T-helper 2 cell treated with Interferon-gamma antibody and Interleukin-4, amounts not matched to agents 100 ng/mL and 5 ng/mL, for 36 hours (primary cell): ENCODE results near the gene OCRL. TPM values are rescaled to one million over a fixed set of nuclear protein-coding genes. Genes with fewer than 3 reads are reported as not detected.

Source experiments
- intact Hi-C: fragments of 100-400 bp; cut with micrococcal nuclease; formaldehyde crosslinking; loops from one replicate; pipeline ENCODE4 v1.15.1; 2023
- total RNA-seq: library from RNA; stranded (reverse); gene quantifications from 2 replicates; pipeline ENCODE4 v1.2.3, GENCODE V29; 2022

The OCRL gene
- 3.2 and 3.4 TPM in 2 replicates for total RNA-seq

DNA sequence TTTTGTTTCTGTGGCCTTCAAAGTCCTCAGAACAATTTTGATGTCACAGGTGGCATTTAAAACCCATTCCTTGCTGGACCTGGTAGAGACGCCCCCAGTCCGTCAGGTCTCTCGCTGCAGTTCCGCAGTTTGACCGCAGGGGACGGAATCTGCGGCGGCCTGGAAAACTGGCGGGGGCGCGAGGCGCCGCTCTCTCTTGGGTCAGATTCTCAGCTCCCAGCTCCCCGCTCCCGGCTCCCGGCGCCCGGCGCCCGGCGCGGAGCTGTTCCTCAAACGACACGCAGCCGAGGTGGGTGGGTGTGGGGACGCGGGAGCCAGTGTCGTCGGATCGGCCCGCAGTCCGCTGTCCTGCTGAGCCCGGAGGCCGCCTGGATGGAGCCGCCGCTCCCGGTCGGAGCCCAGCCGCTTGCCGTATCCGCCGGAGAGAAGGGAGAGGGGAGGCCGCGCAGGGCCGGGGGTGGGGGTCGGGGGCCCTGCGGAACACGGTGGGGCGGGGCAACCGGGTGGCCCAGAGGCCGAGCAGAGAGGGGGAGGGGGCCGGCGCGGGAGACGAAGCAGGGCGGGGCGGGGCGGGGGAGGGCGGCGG, at the start of gene OCRL:
OCRL (plus strand) TSS at position 192 of the 586 bp plus-strand sequence; CDS start at position 373, 181 bp downstream.
- intact Hi-C loops: no loop called here

DNA sequence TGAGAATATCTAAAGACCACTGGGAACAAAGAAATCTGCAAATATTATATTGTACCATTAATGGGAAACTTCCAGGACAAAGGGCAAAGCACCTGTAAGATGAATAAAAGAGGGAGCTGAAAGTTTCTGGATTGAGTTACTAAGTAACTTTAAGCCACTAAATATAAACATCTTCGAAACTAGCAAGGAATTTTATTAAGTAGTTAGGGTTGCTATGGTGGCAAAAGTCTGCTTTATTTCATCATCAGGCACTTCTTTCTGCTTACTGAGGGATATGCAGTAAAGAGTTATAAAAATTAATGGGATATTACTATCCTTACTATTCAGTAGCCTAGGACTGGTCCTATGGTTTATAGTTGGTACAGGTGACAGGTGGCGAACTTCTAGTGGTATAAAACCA, 49.7 kb upstream of the OCRL start:
- intact Hi-C loops: no loop called here

DNA sequence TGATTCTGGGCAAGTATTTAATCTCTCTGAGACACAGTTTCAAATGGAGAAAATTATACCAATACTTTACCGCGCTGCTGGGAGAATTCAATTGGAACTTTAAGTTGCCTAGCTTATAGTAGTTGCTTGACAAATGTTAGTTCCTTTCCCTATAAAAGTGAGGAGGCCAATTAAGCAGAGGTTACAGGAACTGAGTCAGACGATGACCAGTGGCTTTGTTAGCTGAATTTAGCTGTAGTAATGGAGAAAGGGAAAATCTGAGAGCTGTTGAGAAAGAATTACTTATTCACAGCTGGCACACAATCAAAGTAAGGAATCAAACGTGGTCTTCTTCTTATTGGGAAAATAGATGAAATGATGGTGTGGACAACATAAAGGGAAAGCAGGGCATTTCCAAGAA, 46.4 kb upstream of the OCRL start:
- intact Hi-C loops: no loop called here

DNA sequence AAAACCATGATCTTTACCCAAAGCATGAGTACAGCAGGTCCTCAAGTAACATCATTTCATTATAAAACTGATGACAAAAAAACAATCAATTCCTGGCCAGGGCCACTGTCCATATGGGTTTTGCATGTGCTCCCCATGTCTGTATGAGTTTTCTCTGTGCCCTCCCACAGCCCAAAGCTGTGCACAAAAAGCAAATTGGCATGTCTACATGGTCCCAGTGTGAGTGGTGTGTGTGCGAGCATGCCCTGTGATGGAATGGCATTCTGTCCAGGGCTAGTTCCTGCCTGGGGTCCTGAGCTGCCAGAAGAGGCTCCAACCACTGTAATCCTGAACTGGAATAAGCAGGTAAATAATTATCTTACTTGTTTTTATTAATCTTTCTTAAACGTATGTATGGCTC, 45.2 kb upstream of the OCRL start:
- intact Hi-C loops: no loop called here

GRCh38 chrX:129495900-129496299, 44.2 kb upstream of the OCRL start:
- intact Hi-C loops: no loop called here

GRCh38 chrX:129496625-129497024, 43.4 kb upstream of the OCRL start:
- intact Hi-C loops: no loop called here

DNA sequence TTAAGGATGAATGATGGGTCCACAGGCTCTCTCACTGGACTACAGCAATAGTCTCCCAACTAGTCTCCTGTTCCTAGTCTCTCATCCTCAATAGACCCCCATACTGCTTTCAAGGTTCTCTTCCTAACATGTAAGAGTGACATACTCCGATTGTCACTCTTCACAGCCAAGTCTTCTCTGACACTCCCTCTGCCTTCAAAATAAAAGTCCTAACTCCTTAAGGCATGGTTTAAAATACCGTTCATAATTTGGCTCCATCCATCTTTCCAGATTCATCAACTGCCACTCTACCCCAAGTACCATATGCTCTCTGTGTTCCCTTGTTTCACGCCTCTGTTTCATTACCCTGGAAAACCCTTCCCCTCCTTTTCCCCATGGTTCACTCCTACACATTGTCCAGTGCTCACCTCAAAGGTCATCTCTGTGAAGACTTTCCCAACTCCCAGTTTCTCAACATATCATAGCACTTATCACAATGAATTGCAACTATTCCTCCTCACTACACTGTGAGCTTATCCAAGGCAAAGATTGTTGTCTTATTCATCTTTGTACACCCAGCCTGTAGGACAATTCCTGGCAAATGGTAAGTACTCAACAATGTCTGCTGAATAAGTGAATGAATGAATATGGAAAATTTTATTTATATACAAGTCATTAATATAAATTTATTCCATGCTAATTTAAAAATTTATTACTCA, 42.8 kb upstream of the OCRL start:
- intact Hi-C loops: no loop called here

DNA sequence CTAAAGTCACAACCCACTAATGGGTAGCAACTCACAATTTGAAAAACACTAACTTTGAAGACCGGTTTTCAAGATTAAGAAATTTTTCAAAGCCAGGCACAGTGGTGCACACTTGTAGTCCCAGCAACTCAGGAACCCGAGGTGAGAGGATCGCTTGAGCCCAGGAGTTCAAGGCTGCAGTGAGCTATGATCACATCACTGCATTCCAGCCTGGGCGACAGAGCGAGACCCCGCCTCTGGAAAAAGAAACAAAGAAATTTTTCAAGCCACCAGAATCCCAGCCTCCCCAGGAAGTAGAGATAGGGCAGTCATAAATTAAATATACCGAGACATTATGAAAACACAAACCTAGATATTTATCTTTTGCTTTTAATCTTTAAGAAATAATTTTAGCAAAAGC, 29.7 kb upstream of the OCRL start:
- intact Hi-C loops: no loop called here

- intact Hi-C loops: no loop called here
Measured at GRCh38 chrX:129511689-129512088, 28.4 kb upstream of the OCRL start.

GRCh38 chrX:129512409-129512808, 27.6 kb upstream of the OCRL start:
- intact Hi-C loops: no loop called here

- intact Hi-C loops: no loop called here
Measured at GRCh38 chrX:129516402-129516801, 23.7 kb upstream of the OCRL start.

GRCh38 chrX:129520151-129520550, 19.9 kb upstream of the OCRL start:
- intact Hi-C loops: no loop called here

DNA sequence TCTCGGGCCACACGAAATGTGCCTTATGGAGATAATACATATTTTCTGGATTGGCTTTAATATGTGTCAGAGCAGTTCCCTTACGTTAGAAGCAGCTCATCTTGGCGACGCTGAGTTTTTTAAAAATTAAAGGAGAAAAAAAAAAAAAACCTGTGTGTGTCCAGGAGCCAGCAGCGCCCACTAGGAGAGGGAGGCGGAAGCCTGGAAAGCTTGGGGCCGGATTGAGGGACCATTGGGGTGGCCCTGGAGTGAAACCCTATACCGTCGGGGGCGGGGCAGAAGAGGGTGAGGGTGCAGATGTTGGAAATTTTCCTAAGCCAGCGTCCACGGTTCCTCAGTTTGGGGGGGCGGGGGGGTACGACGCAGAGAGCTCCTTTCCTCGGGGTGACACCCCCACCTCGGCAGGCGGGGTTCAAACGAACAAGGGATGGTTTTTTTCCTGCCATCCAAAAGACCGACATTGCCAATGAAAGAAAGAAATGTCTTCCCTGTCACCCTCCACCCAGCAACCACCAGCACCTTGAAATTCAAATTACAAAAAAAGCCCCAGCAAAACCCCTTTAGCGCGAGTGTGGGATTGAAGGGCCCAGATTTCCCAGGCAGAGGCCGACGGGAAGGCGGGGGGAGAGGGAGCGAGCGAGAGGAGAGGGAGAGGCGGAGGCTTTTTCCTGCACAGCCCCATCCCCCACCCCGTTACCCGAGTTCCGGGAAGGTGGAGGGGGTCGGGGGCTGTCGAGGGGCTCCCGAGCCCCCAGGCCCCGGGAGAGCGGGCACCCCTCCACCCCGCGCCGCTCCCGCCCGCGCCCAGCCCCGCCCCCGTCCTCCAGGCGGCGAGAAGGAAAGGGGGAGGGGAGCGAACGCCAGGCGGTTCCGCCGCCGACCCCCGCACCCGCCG, 17.6 kb upstream of the OCRL start:
- intact Hi-C loops: no loop called here

DNA sequence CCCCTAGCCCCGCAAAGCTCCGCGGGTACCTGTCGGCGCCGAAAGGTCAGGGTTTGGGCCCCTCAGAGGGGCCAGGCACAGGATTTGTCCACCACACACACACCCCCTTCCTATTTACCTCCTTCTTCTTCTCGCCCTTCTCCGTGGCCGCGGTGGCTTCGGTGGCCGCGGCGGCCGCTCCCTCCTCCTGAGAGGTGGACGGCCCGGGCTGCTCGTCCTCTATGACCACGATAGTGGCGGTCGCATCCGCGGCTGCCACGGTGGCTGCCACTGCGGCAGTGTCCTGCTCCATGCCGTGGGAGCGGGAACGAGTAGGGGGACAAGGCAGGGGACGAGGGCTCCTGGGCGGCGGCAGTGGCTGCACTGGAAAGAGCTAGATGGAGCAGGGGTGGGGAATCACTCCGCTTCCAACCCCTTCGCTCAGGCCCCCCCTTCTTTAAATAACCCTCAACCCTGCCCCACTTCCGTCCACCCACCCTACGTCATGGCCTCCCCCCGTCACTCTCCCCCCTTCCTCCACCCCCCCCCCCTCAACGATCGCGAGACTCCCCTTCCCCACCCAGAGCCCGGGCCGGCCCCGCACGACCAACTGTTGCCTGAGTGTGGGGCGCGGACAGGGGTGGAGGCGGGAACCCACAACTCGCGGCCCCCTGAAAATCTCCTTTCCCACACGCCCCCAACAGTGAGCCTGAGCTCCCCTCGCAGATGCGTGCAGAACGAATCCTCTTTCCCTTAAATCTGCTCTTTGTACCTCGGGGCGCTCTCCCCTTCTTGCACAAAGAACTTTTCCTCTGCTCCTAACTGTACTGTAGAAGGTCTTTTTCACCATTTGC, 16.8 kb upstream of the OCRL start, which contains the start of gene SMARCA1:
SMARCA1 (minus strand) TSS at position 412 of the 833 bp plus-strand sequence; CDS start at position 292, 120 bp downstream.
- intact Hi-C loops: no loop called here

- intact Hi-C loops: no loop called here
Measured at GRCh38 chrX:129524250-129524850, 15.7 kb upstream of the OCRL start.

DNA sequence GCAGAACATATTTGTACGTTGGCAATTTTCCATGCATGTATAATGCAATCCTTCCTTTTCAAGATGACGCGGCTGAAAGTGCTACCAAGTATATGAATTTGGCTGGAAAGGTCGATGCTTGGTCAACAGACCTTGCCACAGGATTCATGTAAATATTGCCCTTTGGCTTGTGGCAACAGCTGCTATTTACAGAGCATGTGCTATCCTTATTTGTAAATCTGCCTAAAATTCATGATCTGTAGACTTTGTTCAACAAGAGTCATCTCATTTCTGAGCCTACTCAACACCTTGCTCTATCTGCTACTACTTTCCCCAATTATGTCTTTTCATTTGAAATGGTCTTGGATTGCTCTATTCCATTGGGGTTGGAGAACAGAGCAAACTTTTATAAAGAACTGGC, 14.9 kb upstream of the OCRL start:
- intact Hi-C loops: no loop called here

GRCh38 chrX:129525896-129526295, 14.2 kb upstream of the OCRL start:
- intact Hi-C loops: no loop called here

DNA sequence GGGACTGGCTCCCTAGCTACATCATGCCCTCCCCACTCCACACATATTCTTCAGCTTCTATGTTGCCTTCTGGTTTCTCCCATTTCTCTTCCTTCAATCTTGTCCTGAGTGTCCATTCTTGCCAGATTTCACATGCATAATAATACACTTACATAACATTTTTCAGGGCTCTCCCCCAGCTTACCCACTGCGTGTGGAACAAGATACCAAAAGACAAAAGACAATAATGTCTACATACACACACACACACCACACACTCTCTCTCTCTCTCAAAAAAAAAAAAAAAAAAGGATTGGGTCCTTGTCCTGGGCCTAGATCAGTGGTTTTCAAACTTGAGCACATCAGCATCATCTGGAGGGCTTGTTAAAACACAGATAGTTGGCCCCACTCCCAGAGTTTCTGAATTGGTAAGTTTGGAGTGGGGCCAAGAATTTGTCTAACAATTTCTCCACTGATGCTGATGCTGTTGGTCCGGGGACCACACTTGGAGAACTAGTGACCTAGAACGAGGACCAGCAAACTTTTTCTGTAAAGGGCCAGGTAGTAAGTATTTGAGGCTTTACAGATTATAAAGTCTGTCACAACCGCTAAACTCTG, 10.3 kb upstream of the OCRL start:
- intact Hi-C loops: no loop called here

GRCh38 chrX:129530410-129530809, 9.6 kb upstream of the OCRL start:
- intact Hi-C loops: no loop called here

DNA sequence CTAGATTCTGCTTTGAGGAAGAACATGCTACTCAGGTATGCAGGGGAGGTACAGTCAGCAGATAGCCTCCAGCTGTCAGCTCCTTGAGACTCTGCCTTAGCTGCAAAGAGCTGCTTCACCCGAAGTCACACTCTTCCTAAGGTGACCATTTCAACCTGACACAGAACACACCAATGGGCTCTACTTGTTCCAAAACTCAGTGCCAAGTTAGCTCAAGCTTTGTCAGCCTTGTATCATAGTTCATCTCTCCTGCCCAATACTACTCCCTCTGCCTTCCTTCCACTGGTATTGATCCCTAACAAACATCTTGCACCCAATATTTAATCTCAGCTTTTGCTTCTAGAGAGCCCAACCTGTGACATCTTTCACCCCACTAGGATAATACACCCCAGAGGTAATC, 8.9 kb upstream of the OCRL start:
- intact Hi-C loops: no loop called here
